NCI-H460 (cell line): ENCODE data around the gene FRMD1. TPM values are rescaled to one million over a fixed set of nuclear protein-coding genes. Genes with fewer than 3 reads are reported as not detected.

Experiments
- DNase-seq: peaks from one replicate; pipeline ENCODE4 v3.0.0-alpha.2; 2016; ENCODE audit warnings: low read depth; ENCODE audit errors: extremely low read depth
- total RNA-seq: library from RNA; depleted of rRNA; stranded (reverse); fragments of >200 nt; shearing (Covaris generic); gene quantifications from 2 replicates; pipeline ENCODE4 v1.2.3, GENCODE V29; 2014; rRNA removed

The FRMD1 gene
- total RNA-seq, 1 experiment from 2014 or later: not detected

GRCh38 chr6:168015009-168015408 is 64.0 kb downstream of the FRMD1 start:
- DNase-seq: no peak

- no peak for DNase-seq
Observed at GRCh38 chr6:168014428-168014827, 64.6 kb downstream of the FRMD1 start.

GRCh38 chr6:168013250-168013915 is 65.6 kb downstream of the FRMD1 start:
- DNase-seq: no peak

- DNase-seq: no peak
Observed at GRCh38 chr6:168012431-168013249, 66.4 kb downstream of the FRMD1 start.

GRCh38 chr6:168011291-168011690 is 67.7 kb downstream of the FRMD1 start:
- no peak for DNase-seq

GRCh38 chr6:168009331-168009730 is 69.7 kb downstream of the FRMD1 start:
- no peak for DNase-seq

GRCh38 chr6:168007592-168008338 is 71.2 kb downstream of the FRMD1 start:
- no peak for DNase-seq

GRCh38 chr6:168005796-168006195 is 73.2 kb downstream of the FRMD1 start:
- no peak for DNase-seq

GRCh38 chr6:168004945-168005344 is 74.1 kb downstream of the FRMD1 start:
- no peak for DNase-seq

GRCh38 chr6:168004023-168004422 is 75.0 kb downstream of the FRMD1 start:
- DNase-seq: no peak

Other genes starting within 250 kb of the FRMD1 start
- gene KIF25, start 81.5 kb downstream of the FRMD1 start, total RNA-seq: not detected in 2 replicates
- not detected in 2 replicates for gene DACT2, start 240.6 kb upstream of the FRMD1 start, total RNA-seq